Activated T-helper 17 cell treated with anti-CD3 and anti-CD28 coated beads, Interleukin-2, amount 50 U/mL, for 72 hours (primary cell): ENCODE data around the gene WNT9A. TPM values are rescaled to one million over a fixed set of nuclear protein-coding genes. Genes with fewer than 3 reads are reported as not detected.
"Not testable (repeated sequence)": the region's sequence is repeated elsewhere in the genome, so short reads cannot be mapped to it uniquely, and the experiment has no call there.

Experiments used
- ATAC-seq: fragments of 150-1000 bp; cut with Tn5 transposase; replicated peaks from 2 replicates; pipeline ENCODE4 v1.10.0; 2021; ENCODE audit warnings: mild to moderate bottlenecking, moderate library complexity
- H3K27ac Mint-ChIP-seq: one replicate; pipeline ENCODE4 v1.8.0; 2022; ENCODE audit warnings: mixed read lengths
- H3K27me3 Mint-ChIP-seq: one replicate; pipeline ENCODE4 v1.8.0; 2022; ENCODE audit warnings: mixed read lengths
- H3K36me3 Mint-ChIP-seq: one replicate; pipeline ENCODE4 v1.8.0; 2022; ENCODE audit warnings: low read depth, mild to moderate bottlenecking, mixed read lengths
- H3K4me1 Mint-ChIP-seq: one replicate; pipeline ENCODE4 v1.8.0; 2022; ENCODE audit warnings: mixed read lengths
- H3K4me3 Mint-ChIP-seq: one replicate; pipeline ENCODE4 v1.8.0; 2022; ENCODE audit warnings: mild to moderate bottlenecking, mixed read lengths
- H3K9me3 Mint-ChIP-seq: one replicate; pipeline ENCODE4 v1.8.0; 2022; ENCODE audit warnings: mixed read lengths
- total RNA-seq, 2 donors: library from RNA; stranded (reverse); gene quantifications; one replicate each; pipeline ENCODE4 v1.2.3, GENCODE V29; 2022

Gene WNT9A
- total RNA-seq, 2 donors from 2014 or later, result 0.09 to 0.24 TPM

GRCh38 chr1:227966733-227967132 lies 19.0 kb upstream of the WNT9A start:
- H3K4me1 Mint-ChIP-seq, ATAC-seq, H3K27ac Mint-ChIP-seq, H3K36me3 Mint-ChIP-seq, H3K9me3 Mint-ChIP-seq, H3K4me3 Mint-ChIP-seq, H3K27me3 Mint-ChIP-seq: not testable (repeated sequence)

- no peak overlapping the region for H3K27ac Mint-ChIP-seq
- H3K4me3 Mint-ChIP-seq, result no peak overlapping the region
- H3K36me3 Mint-ChIP-seq, result no peaks in the 10 kb centered on the region
- H3K9me3 Mint-ChIP-seq, result no peaks in the 10 kb centered on the region
- H3K27me3 Mint-ChIP-seq, result peaks cover 19% of the 10 kb centered on the region
- no peak for ATAC-seq
- no peaks in the 10 kb centered on the region for H3K4me1 Mint-ChIP-seq
These were observed 14.1 kb upstream of the WNT9A start for GRCh38 chr1:227961651-227962466.

- H3K27me3 Mint-ChIP-seq, result peaks cover 32% of the 10 kb centered on the region
- H3K27ac Mint-ChIP-seq, result no peak overlapping the region
- H3K4me3 Mint-ChIP-seq, result no peak overlapping the region
- no peaks in the 10 kb centered on the region for H3K9me3 Mint-ChIP-seq
- H3K36me3 Mint-ChIP-seq, result no peaks in the 10 kb centered on the region
- ATAC-seq, result no peak
- no peaks in the 10 kb centered on the region for H3K4me1 Mint-ChIP-seq
These were observed 11.7 kb upstream of the WNT9A start for GRCh38 chr1:227959325-227959860.

DNA sequence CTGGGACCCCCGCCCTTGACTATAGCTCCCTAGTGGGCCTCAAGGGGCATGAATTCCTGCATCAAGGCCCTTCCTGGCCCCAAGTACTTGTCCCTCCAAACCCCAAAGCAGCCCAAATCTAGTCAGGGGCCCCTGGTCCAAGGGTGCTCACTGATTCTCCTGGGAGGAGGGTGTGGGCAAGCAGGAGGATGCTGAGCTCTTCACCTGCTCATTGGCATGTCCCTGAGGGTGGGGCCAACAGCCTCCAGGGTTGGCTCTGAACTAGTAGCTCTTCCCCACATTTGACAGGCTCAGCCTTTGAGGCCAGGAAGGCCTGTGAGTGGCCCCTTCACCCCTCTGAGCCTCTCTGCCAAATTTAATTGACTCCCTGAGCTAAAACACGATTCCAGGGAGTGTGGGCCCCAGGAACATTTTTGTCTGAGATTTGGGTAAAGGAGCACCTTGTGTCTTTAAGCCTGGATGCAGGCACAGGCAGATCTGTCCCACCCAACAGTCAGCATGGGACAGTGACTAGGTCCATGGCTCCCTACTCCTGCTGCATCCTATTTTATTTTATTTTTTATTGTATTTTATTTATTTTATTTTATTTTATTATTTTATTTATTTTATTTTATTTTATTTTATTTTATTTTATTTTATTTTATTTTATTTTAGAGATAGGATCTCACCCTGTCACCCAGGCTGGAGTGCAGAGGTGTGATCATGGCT lies 11.0 kb upstream of the WNT9A start:
- no peak for ATAC-seq
- Mint-ChIP-seq H3K27me3 (peaks cover 32% of the 10 kb centered on the region), H3K36me3 (no peaks in the 10 kb centered on the region), H3K9me3 (no peaks in the 10 kb centered on the region), H3K4me3 (no peak overlapping the region), H3K4me1 (no peaks in the 10 kb centered on the region), H3K27ac (no peak overlapping the region)

DNA sequence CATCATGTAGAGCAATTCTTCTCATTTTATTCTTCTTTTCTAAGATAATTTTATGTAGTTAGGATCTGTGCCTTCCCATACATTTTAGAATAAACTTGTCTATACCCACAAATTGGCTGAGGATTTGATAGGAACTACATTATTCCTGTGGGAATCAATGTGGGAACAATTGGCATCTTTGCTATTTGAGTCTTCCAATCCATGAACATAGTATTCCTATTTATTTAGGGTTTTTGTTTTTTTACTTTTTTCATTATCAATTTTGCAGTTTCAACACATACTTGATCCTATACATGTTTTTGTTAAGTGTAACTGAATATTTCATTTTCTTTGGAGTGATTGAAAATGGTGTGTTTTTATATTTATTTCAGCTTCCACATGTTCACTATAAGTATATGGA lies 8.1 kb upstream of the WNT9A start:
- Mint-ChIP-seq H3K9me3 (no peaks in the 10 kb centered on the region), H3K27me3 (peaks cover 27% of the 10 kb centered on the region), H3K27ac (no peak overlapping the region), H3K4me1 (no peaks in the 10 kb centered on the region), H3K36me3 (no peaks in the 10 kb centered on the region), H3K4me3 (no peak overlapping the region)
- ATAC-seq, result no peak

DNA sequence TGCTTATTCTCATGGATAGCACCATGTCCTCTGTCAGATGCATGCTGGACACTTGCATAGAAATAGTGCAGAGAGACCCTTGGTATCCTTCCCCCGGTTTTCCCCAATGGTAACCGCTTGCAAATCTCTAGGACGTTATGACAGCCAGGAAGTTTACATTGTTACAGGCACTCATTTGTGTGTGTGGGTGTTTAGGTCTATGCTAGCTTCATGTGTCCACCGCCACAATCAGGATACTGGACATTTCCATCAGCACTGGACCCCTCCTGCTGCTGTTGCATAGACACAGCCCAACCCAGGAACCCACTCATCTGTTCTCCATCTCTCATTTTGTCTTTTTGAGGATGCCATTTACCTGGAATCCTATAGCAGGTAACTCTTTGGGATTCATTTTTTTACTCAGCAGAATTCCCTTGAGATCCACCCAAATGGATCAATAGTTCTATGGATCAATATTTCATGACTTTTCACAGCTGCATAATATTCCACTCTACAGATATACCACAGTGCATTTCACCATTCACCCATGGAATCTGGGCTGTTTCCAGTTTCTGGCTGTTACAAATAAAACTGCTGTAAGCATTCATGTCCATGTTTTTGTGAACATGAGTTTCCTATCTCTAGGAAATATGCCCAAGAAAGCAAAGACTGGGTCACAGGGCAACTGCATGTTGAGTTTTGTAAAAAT lies 6.6 kb upstream of the WNT9A start:
- no peak overlapping the region for H3K27ac Mint-ChIP-seq
- no peaks in the 10 kb centered on the region for H3K36me3 Mint-ChIP-seq

GRCh38 chr1:227953022-227953412 lies 5.3 kb upstream of the WNT9A start:
- Mint-ChIP-seq H3K36me3 (no peaks in the 10 kb centered on the region), H3K27me3 (peaks cover 24% of the 10 kb centered on the region), H3K27ac (no peak overlapping the region), H3K9me3 (no peaks in the 10 kb centered on the region), H3K4me1 (no peaks in the 10 kb centered on the region), H3K4me3 (no peak overlapping the region)
- ATAC-seq, result no peak

More for the DNA sequence above, 6.6 kb upstream of the WNT9A start:
- Mint-ChIP-seq H3K9me3 (no peaks in the 10 kb centered on the region), H3K27me3 (peaks cover 24% of the 10 kb centered on the region), H3K4me1 (no peaks in the 10 kb centered on the region), H3K4me3 (no peak overlapping the region)
- ATAC-seq, result no peak

GRCh38 chr1:227952374-227953021 lies 4.8 kb upstream of the WNT9A start:
- ATAC-seq, result no peak
- H3K4me3 Mint-ChIP-seq, result no peak overlapping the region
- H3K9me3 Mint-ChIP-seq, result no peaks in the 10 kb centered on the region
- H3K27me3 Mint-ChIP-seq, result peaks cover 19% of the 10 kb centered on the region
- H3K27ac Mint-ChIP-seq, result no peak overlapping the region
- H3K36me3 Mint-ChIP-seq, result no peaks in the 10 kb centered on the region
- H3K4me1 Mint-ChIP-seq, result no peaks in the 10 kb centered on the region

DNA sequence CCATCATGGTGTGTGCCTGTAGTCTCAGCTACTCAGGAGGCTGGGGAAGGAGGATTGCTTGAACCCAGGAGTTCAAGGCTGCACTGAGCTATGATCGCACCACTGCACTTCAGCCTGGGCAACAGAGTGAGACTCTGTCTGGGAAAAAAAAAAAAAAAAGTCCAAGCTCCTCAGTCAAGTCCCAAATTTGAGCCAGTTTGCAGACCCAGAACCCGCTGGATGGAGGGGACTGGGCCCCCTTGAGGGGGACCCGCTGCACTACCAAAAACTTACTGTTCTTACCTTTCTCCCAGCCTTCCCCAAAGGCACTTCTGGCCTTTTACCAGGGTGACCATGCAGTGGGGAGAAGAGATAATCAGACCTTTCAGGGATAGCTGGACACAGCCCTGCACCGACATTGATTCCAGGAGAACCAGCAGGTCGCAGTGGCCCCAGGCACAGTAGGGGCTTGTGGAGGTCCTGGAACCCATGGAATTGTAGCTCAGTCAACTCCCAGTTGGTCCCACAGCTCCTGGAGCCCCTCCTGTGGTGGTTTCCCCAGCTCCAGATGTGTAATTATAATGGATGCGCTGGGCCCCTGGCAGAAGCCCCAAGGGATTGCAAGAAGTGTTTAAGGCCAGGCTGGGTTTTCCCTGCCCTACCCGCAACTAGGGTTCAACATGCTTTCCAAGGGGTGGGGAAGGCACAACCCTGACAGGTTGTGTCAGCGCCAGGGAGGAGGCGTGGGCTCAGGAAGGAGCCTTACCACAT lies 4.1 kb upstream of the WNT9A start:
- H3K4me3 Mint-ChIP-seq, result no peak overlapping the region
- H3K27me3 Mint-ChIP-seq, result peaks cover 16% of the 10 kb centered on the region
- H3K27ac Mint-ChIP-seq, result no peak overlapping the region
- no peaks in the 10 kb centered on the region for H3K9me3 Mint-ChIP-seq
- no peaks in the 10 kb centered on the region for H3K4me1 Mint-ChIP-seq
- H3K36me3 Mint-ChIP-seq, result no peaks in the 10 kb centered on the region
- ATAC-seq, result no peak

DNA sequence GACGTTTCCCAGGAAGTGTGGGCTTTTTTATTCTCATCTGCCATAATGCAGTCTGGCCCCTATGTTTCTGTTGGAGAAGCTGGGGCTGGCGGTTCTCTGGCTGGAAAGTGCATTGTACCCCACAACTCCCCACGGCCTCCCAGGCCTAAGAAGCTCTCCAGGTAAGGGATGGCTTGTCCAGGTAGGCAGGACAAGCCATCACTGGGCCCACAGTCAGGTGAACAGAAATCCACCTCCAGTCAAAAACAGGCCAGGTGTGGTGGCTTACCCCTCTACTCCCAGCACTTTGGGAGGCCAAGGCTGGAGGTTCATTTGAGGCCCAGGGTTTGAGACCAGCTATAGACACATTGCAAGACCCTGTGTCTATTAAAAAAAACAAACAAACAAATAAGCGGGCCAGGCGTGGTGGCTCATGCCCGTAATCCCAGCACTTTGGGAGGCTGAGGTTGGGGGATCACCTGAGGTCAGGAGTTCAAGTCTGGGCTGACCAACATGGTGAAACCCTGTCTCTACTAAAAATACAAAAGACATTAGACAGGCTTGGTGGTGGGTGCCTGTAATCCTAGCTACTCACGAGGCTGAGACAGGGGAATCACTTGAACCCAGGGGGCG lies 3.1 kb upstream of the WNT9A start:
- Mint-ChIP-seq H3K27me3 (peaks cover 8% of the 10 kb centered on the region), H3K9me3 (no peaks in the 10 kb centered on the region), H3K27ac (no peak overlapping the region), H3K36me3 (no peaks in the 10 kb centered on the region), H3K4me3 (no peak overlapping the region), H3K4me1 (no peaks in the 10 kb centered on the region)
- no peak for ATAC-seq

GRCh38 chr1:227949954-227950734 lies 2.4 kb upstream of the WNT9A start:
- Mint-ChIP-seq H3K4me1 (no peaks in the 10 kb centered on the region), H3K9me3 (no peaks in the 10 kb centered on the region), H3K27ac (no peak overlapping the region), H3K36me3 (no peaks in the 10 kb centered on the region), H3K4me3 (no peak overlapping the region), H3K27me3 (peaks cover 4% of the 10 kb centered on the region)
- no peak for ATAC-seq

DNA sequence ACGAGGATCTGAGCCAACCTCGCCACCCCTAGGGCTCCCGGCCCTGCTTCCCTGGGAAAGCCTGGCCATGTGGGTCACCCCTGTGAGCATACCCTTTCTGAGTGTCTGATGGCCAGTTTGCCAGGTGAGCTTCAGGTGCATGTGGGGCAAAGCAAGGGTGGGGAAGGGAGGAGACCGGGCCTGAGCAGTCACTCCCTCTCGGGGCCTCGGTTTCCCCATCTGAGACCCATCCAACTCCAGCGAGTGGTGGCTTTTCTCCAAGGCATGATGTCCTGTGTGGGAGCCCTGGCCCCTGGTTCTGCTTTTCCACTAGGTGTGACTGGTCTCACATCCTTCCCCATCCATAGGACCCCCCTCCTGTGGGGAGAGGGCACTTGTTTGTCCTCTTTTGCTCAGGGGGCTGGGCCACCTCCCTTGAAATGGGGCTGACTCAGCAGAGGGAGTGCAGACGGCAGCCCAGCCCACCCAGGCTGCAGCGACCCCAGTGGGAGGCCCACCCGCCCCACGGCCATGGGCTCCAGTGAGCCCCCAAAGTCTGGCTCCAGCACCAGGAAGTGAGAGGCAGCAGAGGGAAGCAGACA lies 1.7 kb upstream of the WNT9A start:
- Mint-ChIP-seq H3K4me3 (no peak overlapping the region), H3K27me3 (peaks cover 3% of the 10 kb centered on the region), H3K27ac (no peak overlapping the region), H3K9me3 (no peaks in the 10 kb centered on the region), H3K4me1 (no peaks in the 10 kb centered on the region), H3K36me3 (no peaks in the 10 kb centered on the region)
- ATAC-seq, result no peak
